Upper lobe of right lung (tissue), 1 donor: ENCODE results near the gene SDK2. TPM values are rescaled to one million over a fixed set of nuclear protein-coding genes. Genes with fewer than 3 reads are reported as not detected.
A peak's percentile ranks its signal among the peaks of the same experiment; 100 is the strongest.

Experiments
- ATAC-seq: fragments of 200-7000 bp; cut with Tn5 transposase; one replicate; pipeline ENCODE4 v1.9.1; 2020; ENCODE audit warnings: mild to moderate bottlenecking, moderate library complexity
- DNase-seq: peaks from one replicate; pipeline ENCODE4 v3.0.0-alpha.2; 2020
- H3K27ac ChIP-seq: fragments of 200-600 bp; one replicate; pipeline ENCODE4 v1.8.0; 2022
- H3K27me3 ChIP-seq: fragments of 200-600 bp; one replicate; pipeline ENCODE4 v1.8.0; 2022; ENCODE audit warnings: mild to moderate bottlenecking
- H3K36me3 ChIP-seq: fragments of 200-600 bp; one replicate; pipeline ENCODE4 v1.8.0; 2022
- H3K4me1 ChIP-seq: fragments of 200-600 bp; one replicate; pipeline ENCODE4 v1.8.0; 2022
- H3K4me3 ChIP-seq: fragments of 200-600 bp; one replicate; pipeline ENCODE4 v1.8.0; 2022; ENCODE audit warnings: mild to moderate bottlenecking
- H3K9me3 ChIP-seq: fragments of 200-600 bp; one replicate; pipeline ENCODE4 v1.8.0; 2022
- CTCF ChIP-seq: fragments of 200-600 bp; IDR thresholded peaks from one replicate; pipeline ENCODE4 v1.8.0; 2022; ENCODE audit warnings: antibody characterized with exemption
- intact Hi-C: fragments of 100-400 bp; cut with DNase I; formaldehyde crosslinking; loops from one replicate; pipeline ENCODE4 v1.11.0; 2022
- total RNA-seq: library from RNA; stranded (reverse); fragmentation: NEBNext Ultra II Directional; extraction: Animal tissue kit (Norgen Biotek cat#: 25700); gene quantifications from one replicate; pipeline ENCODE4 v1.2.1, GENCODE V29; 2021
- donor health status: DM: no; HTN: yes; CAD: no; lungs with severe emphysema.

SDK2 gene
- total RNA-seq, 1 donor from 2014 or later, result 2.3 TPM

GRCh38 chr17:73643001-73643851, 1.0 kb downstream of the SDK2 start:
- Histone ChIP-seq H3K9me3 (no peaks in the 10 kb centered on the region), H3K36me3 (no peaks in the 10 kb centered on the region), H3K27ac (no peak overlapping the region), H3K4me3 (peak overlapping the region; percentile 48), H3K27me3 (peaks cover 66% of the 10 kb centered on the region), H3K4me1 (peaks cover 18% of the 10 kb centered on the region)
- DNase-seq (peak; percentile 71), ATAC-seq (peak; percentile 27)
- intact Hi-C loops, result loop anchor here (10.0 kb wide), 1 partner anchor 312 kb away; no protein-coding TSS in a partner anchor
- peak; percentile 26 for TF ChIP-seq CTCF

GRCh38 chr17:73642659-73643000, 1.6 kb downstream of the SDK2 start:
- Histone ChIP-seq H3K27ac (no peak overlapping the region), H3K9me3 (no peaks in the 10 kb centered on the region), H3K4me1 (peaks cover 18% of the 10 kb centered on the region), H3K36me3 (no peaks in the 10 kb centered on the region), H3K4me3 (peak overlapping the region; percentile 48), H3K27me3 (peaks cover 60% of the 10 kb centered on the region)
- TF ChIP-seq CTCF, result no peak
- intact Hi-C loops, result loop anchor here (10.0 kb wide), 1 partner anchor 312 kb away; no protein-coding TSS in a partner anchor
- ATAC-seq, result no peak
- no peak for DNase-seq

GRCh38 chr17:73641826-73642600, 2.2 kb downstream of the SDK2 start:
- peaks cover 54% of the 10 kb centered on the region for H3K27me3 ChIP-seq
- intact Hi-C loops, result loop anchor here (10.0 kb wide), 1 partner anchor 313 kb away; no protein-coding TSS in a partner anchor
- peak; percentile 40 for DNase-seq
- no peaks in the 10 kb centered on the region for H3K36me3 ChIP-seq
- peaks cover 18% of the 10 kb centered on the region for H3K4me1 ChIP-seq
- no peak overlapping the region for H3K4me3 ChIP-seq
- H3K9me3 ChIP-seq, result no peaks in the 10 kb centered on the region
- no peak for ATAC-seq
- no peak for TF ChIP-seq CTCF
- H3K27ac ChIP-seq, result no peak overlapping the region

GRCh38 chr17:73640691-73641090, 3.6 kb downstream of the SDK2 start:
- TF ChIP-seq CTCF, result no peak
- intact Hi-C loops, result loop anchor here (10.0 kb wide), 1 partner anchor 314 kb away; no protein-coding TSS in a partner anchor
- H3K9me3 ChIP-seq, result no peaks in the 10 kb centered on the region
- peaks cover 18% of the 10 kb centered on the region for H3K4me1 ChIP-seq
- ATAC-seq (no peak), DNase-seq (peak; percentile 28)
- no peaks in the 10 kb centered on the region for H3K36me3 ChIP-seq
- no peak overlapping the region for H3K27ac ChIP-seq
- peaks cover 42% of the 10 kb centered on the region for H3K27me3 ChIP-seq
- H3K4me3 ChIP-seq, result no peak overlapping the region

- ATAC-seq, result no peak
- H3K4me1 ChIP-seq, result peaks cover 14% of the 10 kb centered on the region
- no peak for DNase-seq
- intact Hi-C loops, result loop anchor here (10.0 kb wide), 1 partner anchor 315 kb away; no protein-coding TSS in a partner anchor
- H3K4me3 ChIP-seq, result no peak overlapping the region
- peaks cover 36% of the 10 kb centered on the region for H3K27me3 ChIP-seq
- no peaks in the 10 kb centered on the region for H3K36me3 ChIP-seq
- H3K9me3 ChIP-seq, result no peaks in the 10 kb centered on the region
- H3K27ac ChIP-seq, result no peak overlapping the region
- TF ChIP-seq CTCF, result no peak
Observed at GRCh38 chr17:73639932-73640331, 4.3 kb downstream of the SDK2 start.
